Neuron (in vitro differentiated cells): ENCODE results near the gene DENND1B.
A peak's percentile ranks its signal among the peaks of the same experiment; 100 is the strongest.

Experiments
- H2AFZ ChIP-seq: one replicate; pipeline ENCODE4 v1.6.1; 2013; ENCODE audit warnings: low read depth, mild to moderate bottlenecking, inconsistent platforms, low read length, moderate library complexity
- H3K27me3 ChIP-seq: one replicate; pipeline ENCODE4 v1.6.1; 2013; ENCODE audit warnings: low read length; ENCODE audit not compliant: insufficient read depth
- H3K36me3 ChIP-seq: one replicate; pipeline ENCODE4 v1.6.1; 2013; ENCODE audit warnings: low read length; ENCODE audit not compliant: insufficient read depth
- H3K4me1 ChIP-seq: one replicate; pipeline ENCODE4 v1.6.1; 2013; ENCODE audit warnings: low read length; ENCODE audit not compliant: insufficient read depth
- H3K4me3 ChIP-seq: 2 replicates; pipeline ENCODE4 v1.5.1; 2013; ENCODE audit warnings: mild to moderate bottlenecking, low read length, moderate library complexity
- H3K9me3 ChIP-seq: one replicate; pipeline ENCODE4 v1.6.1; 2013; ENCODE audit warnings: low read length

DENND1B gene

GRCh38 chr1:197468543-197469175 is 306.6 kb downstream of the DENND1B start:
- Histone ChIP-seq H3K4me1 (peaks cover 13% of the 10 kb centered on the region), H3K27me3 (no peaks in the 10 kb centered on the region), H3K4me3 (no peak overlapping the region), H2AFZ (no peak overlapping the region), H3K9me3 (no peaks in the 10 kb centered on the region), H3K36me3 (no peaks in the 10 kb centered on the region)

GRCh38 chr1:197467881-197468280 is 307.4 kb downstream of the DENND1B start:
- Histone ChIP-seq H3K27me3 (no peaks in the 10 kb centered on the region), H3K9me3 (no peaks in the 10 kb centered on the region), H3K36me3 (no peaks in the 10 kb centered on the region), H3K4me1 (peaks cover 13% of the 10 kb centered on the region), H3K4me3 (no peak overlapping the region), H2AFZ (no peak overlapping the region)

DNA sequence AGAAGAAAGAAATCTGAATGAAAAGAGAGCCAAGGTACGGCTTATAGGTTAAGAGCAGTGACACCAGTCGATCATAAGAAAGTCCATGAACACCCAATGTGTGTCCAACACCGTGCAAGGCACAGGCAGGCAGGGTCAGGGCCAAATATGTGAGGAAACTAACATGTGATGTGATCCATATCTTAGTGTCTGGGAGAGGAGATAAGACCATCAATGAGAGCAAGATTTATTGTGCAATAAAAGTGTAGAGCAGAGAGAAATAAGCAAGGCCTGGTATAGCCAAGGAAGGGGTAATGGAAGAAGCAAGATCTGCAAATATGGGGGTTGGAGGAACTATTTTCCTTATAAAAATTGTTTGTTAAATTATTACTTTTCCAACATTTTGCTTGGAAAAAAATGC is 308.5 kb downstream of the DENND1B start:
- Histone ChIP-seq H2AFZ (no peak overlapping the region), H3K27me3 (no peaks in the 10 kb centered on the region), H3K4me1 (peaks cover 13% of the 10 kb centered on the region), H3K4me3 (no peak overlapping the region), H3K36me3 (no peaks in the 10 kb centered on the region), H3K9me3 (no peaks in the 10 kb centered on the region)

DNA sequence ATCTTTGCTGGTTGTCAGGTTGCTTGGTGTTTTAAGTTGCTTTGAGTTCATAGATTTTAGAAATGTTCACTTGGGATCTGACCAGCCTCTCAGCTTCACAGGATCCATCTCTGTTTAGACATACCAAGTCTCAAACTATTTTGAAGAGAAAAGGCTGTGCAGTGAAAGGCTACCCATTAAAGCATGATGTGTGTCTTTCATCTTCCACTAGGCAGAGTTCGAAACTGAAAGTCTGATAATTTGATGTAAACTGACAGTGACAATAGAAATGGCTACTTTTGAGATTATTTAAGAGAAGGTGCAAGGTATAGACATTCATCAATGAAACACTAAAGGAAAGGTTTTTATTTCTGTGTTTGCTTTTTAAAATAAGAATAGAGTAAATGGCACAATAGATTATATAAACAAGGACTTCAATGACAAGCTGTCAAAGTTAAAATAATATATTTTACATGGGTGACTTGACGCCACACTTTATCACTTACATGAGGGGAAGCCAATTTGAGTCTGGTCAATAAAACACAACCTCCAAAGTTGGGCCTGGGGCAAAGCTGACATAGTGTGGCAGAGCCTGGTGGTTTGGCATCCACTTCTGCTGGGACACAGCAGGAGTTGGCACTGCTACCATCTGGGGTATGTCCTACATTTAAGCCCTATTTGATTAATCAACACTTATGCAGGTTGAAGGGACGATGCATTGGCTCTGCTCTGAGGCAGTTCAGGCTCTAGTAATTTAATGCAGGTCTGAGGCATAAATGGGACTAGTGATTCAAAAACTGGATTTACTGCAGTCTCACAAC is 309.6 kb downstream of the DENND1B start:
- Histone ChIP-seq H3K27me3 (no peaks in the 10 kb centered on the region), H3K4me3 (no peak overlapping the region), H3K4me1 (peaks cover 5% of the 10 kb centered on the region), H2AFZ (no peak overlapping the region), H3K36me3 (no peaks in the 10 kb centered on the region), H3K9me3 (no peaks in the 10 kb centered on the region)

GRCh38 chr1:197464044-197464443 is 311.2 kb downstream of the DENND1B start:
- H2AFZ ChIP-seq = peak overlapping the region; percentile 8
- no peak overlapping the region for H3K4me3 ChIP-seq
- no peaks in the 10 kb centered on the region for H3K36me3 ChIP-seq
- no peaks in the 10 kb centered on the region for H3K9me3 ChIP-seq
- no peaks in the 10 kb centered on the region for H3K27me3 ChIP-seq
- H3K4me1 ChIP-seq = peaks cover 9% of the 10 kb centered on the region

DNA sequence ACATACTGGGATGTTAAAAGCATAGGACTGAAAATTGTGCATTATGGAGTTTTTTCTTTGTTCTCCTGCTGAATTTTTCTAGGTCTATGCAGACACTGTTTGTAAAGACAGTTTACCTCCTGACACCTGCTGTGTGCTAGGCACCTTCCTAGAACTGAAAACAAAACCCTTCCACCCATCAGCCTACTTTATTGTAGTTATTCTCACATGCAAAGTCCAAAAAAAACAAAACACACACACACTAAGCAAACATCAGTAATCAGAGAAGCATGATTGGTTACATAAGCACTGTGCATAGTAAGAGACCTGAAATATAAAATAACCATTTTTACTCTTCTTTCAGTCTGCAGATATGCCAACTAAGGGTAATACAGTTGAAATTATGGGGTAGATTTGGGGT is 312.1 kb downstream of the DENND1B start:
- Histone ChIP-seq H3K9me3 (no peaks in the 10 kb centered on the region), H3K4me1 (peaks cover 9% of the 10 kb centered on the region), H3K4me3 (no peak overlapping the region), H2AFZ (no peak overlapping the region), H3K36me3 (no peaks in the 10 kb centered on the region), H3K27me3 (no peaks in the 10 kb centered on the region)

- H3K4me1 ChIP-seq = peaks cover 9% of the 10 kb centered on the region
- H2AFZ ChIP-seq = no peak overlapping the region
- H3K9me3 ChIP-seq = no peaks in the 10 kb centered on the region
- H3K36me3 ChIP-seq = no peaks in the 10 kb centered on the region
- H3K4me3 ChIP-seq = no peak overlapping the region
- H3K27me3 ChIP-seq = no peaks in the 10 kb centered on the region
These were observed 312.7 kb downstream of the DENND1B start for GRCh38 chr1:197462539-197462938.
